Tibial nerve (tissue), 4 donors: ENCODE measurements around the gene ETF1.

ENCODE experiments used
- EP300 ChIP-seq, 2 donors: sonication (generic); formaldehyde crosslinking; IDR thresholded peaks; one replicate each; pipeline ENCODE4 v1.6.1; 2017; ENCODE audit warnings: antibody characterized with exemption in 2 of 2, mild to moderate bottlenecking in 1 of 2
- POLR2A ChIP-seq, 2 donors: fragments of 450-650 bp; IDR thresholded peaks; one replicate each; pipeline ENCODE4 v1.6.1; 2017; ENCODE audit warnings: antibody characterized with exemption in 2 of 2, mild to moderate bottlenecking in 2 of 2, moderate library complexity in 2 of 2
- TF ChIP-seq, protein P1 (sequence below), 5 experiments: fragments of 200-600 bp in 3 of 5; fragments of 450-650 bp in 2 of 5; sonication (generic) in 3 of 5; IDR thresholded peaks; one replicate each; pipeline ENCODE4 v1.5.1; 2016 to 2019; ENCODE audit warnings: antibody characterized with exemption in 5 of 5, mild to moderate bottlenecking in 3 of 5, moderate library complexity in 2 of 5

DNA sequence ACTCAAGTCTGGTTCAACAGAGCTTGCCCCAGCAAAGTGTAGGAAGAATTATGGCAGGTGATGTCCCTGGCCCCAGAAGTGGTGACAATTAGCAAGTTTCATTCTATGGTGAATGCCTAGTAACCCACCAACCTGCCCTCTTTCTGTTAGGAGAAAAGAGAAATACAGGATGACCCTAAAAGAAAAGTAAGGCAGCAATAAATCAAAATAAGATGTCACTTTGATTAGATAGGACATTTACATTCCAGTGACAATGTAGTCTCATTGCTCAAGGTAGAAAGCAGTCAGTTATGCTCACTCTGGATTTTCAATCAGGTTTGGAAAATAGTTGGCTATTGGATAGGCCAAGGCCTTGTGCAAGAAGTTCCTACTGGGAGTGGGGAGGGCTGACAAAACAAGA, 37.7 kb upstream of the ETF1 start:
- TF ChIP-seq, protein P1, sequence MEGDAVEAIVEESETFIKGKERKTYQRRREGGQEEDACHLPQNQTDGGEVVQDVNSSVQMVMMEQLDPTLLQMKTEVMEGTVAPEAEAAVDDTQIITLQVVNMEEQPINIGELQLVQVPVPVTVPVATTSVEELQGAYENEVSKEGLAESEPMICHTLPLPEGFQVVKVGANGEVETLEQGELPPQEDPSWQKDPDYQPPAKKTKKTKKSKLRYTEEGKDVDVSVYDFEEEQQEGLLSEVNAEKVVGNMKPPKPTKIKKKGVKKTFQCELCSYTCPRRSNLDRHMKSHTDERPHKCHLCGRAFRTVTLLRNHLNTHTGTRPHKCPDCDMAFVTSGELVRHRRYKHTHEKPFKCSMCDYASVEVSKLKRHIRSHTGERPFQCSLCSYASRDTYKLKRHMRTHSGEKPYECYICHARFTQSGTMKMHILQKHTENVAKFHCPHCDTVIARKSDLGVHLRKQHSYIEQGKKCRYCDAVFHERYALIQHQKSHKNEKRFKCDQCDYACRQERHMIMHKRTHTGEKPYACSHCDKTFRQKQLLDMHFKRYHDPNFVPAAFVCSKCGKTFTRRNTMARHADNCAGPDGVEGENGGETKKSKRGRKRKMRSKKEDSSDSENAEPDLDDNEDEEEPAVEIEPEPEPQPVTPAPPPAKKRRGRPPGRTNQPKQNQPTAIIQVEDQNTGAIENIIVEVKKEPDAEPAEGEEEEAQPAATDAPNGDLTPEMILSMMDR (IDR thresholded peaks at IDR 0.05), result no peak
- TF ChIP-seq POLR2A (IDR thresholded peaks at IDR 0.05) (no peak), EP300 (IDR thresholded peaks at IDR 0.05) (no peak)
